Ammon's horn (tissue), 1 donor: ENCODE measurements around the gene PPP3CA.

Experiments
- DNase-seq: peaks from one replicate; pipeline ENCODE4 v3.0.0-alpha.2; 2016; ENCODE audit warnings: low spot score

PPP3CA gene

GRCh38 chr4:101049549-101050001, 297.8 kb downstream of the PPP3CA start:
- no peak for DNase-seq

DNA sequence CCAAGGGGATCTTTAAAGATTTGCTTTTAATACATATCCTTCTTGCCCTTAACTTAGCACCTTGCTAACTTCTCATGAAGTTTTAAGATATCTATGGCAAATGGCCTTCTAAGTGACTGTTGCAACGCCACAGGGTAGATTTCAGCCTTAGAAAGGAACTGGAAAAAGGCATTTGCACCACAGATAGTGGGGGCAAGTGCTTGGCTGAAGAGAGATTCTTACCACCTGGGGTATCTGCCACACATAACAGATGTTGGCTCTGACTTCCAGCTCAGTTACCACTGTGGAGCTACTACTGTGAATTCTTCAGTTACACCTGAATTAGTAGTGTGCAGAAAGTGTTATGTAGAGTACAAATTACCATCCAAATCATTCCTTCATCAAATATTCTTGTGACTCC, 302.6 kb downstream of the PPP3CA start:
- no peak for DNase-seq

- DNase-seq = no peak
These were observed 304.5 kb downstream of the PPP3CA start for GRCh38 chr4:101042847-101043246.

- DNase-seq = no peak
These were observed 306.6 kb downstream of the PPP3CA start for GRCh38 chr4:101040776-101041175.

DNA sequence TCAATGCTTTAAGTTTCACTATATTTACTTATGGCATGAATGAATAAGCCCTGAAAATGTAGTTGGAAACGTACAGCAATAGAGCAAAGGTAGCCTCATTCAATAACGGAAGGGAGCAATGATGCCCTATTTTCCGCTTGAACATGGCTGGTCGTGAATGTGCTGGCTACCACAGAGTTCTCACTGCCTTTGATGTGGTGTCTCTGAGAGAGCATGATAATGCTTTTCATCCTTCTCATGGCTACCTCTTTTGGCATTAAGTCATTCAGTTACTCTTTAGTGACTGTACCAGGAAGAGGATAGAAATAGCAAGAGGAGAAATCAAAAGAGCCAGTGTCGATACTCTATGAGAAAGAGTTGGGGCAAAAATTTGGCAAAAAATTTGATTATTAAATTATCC, 308.0 kb downstream of the PPP3CA start:
- no peak for DNase-seq

DNA sequence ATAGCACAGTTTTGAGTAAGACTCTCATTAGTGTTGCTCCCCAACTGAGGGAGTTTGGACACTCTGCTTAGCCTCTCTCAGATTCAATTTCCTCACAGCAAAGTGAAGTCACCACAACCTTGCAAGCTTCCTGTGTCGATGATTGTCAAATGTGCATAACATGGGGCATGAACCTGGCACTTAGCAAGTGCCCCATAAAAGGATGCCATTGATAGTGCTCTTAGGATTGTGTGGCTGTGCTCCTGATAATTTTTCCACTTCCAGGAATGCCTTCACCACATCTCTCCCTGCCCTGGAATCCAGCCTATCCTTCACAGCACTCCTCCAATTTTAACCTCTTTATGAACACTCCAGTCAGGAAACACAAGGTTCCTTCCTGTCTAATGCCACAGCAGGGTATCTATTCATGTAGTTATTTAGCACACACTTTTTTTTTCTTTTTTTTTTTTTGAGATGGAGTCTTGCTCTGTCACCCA, 309.4 kb downstream of the PPP3CA start:
- no peak for DNase-seq

- no peak for DNase-seq
These were observed 310.1 kb downstream of the PPP3CA start for GRCh38 chr4:101037249-101037648.

DNA sequence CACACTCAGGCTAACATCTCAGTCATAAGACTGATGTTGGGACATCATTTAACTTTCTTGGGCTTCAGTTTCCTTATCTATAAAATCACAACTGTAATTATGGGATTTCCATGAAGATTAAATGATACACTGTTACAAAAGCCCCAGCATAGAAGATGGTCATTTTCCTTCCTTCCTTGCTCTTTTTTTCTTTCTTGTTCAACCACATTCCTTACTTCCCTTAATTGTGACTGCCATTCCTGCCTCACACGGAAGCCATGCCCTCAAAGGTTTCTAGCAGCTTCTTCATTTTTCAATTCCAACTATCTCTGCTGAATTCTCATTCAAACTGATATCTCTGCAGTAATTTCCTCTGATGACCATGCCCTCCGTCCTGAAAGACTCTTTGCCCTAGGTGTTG, 311.8 kb downstream of the PPP3CA start:
- no peak for DNase-seq

GRCh38 chr4:101033986-101034385, 313.3 kb downstream of the PPP3CA start:
- DNase-seq = no peak

DNA sequence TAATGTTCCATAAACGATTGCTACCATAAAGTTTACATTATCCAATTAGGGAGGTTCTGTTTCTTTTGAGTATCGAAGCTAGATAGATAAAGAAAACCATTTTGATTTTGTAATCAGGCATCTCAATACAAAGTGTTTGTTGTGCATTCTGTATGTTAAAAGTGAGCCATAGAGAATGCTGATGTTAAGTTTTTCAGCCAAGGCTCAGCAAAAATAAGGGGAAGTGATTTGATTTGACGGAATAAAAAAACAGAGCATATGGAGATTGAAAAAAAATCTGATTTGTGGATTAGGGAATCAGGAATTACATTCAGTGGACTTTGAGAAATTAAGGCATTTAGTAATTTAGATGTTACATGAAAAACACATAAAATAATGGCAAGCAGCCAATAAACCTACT, 314.8 kb downstream of the PPP3CA start:
- DNase-seq = no peak

DNA sequence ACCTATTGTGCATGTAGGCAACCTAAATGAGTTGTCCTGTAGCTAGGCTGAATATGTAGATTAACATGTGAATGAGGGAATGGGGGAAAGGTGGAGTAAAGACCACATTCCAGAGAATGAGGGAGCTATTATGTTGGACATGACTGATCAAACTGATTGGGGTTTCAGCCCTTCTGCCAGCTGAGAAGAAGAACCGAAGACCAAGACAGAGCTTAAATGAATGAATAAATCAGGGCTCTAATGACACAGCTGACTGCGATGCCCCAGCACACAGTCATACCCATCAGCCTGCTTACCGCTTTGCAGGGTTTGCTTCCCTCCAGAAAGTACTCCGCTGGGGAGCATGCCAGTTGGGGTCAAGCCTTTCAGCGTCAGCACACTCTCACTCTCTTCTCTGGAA, 315.4 kb downstream of the PPP3CA start:
- DNase-seq = no peak

GRCh38 chr4:101028886-101029285, 318.4 kb downstream of the PPP3CA start:
- no peak for DNase-seq

DNA sequence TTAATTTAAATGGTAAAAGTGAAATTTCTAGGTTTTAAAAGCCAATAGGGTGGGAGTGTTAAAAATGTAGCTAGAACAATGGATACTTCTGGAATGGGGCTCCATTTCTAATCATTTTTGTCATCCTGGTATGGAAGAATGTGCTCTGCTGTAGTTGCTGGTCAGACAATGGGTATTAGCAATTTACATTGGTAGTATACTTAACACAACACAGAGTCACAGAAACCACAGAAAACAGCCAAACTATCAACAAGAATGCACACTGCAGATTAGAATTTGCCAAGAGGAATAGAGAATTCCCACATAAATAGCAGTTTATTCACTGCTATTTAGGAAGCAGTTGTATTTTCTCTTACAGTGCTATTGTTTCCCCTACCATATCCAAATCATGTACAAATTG, 319.6 kb downstream of the PPP3CA start:
- DNase-seq = no peak

DNA sequence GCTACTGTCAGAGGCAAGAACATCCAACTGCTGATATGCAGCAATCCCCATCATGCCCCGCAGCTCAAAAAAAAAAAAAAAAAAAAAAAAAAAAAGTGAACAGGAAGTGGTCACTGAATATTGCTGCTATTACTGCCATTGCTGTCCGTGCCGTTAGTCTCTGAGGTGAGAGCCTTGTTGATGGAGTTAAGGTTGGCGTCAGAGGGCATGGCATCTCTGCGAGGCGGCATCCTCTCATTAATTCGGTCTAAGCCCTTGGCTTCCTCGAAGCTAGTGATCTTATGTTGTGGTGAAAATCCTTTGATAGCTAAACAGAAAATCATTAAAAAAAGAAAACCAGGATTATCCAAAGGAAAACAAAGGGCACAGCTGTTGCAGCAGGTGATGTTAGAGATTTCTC, 321.6 kb downstream of the PPP3CA start:
- DNase-seq = no peak

- DNase-seq = no peak
These were observed 324.9 kb downstream of the PPP3CA start for GRCh38 chr4:101022151-101023024.

- DNase-seq = no peak
These were observed 326.4 kb downstream of the PPP3CA start for GRCh38 chr4:101020956-101021355.

DNA sequence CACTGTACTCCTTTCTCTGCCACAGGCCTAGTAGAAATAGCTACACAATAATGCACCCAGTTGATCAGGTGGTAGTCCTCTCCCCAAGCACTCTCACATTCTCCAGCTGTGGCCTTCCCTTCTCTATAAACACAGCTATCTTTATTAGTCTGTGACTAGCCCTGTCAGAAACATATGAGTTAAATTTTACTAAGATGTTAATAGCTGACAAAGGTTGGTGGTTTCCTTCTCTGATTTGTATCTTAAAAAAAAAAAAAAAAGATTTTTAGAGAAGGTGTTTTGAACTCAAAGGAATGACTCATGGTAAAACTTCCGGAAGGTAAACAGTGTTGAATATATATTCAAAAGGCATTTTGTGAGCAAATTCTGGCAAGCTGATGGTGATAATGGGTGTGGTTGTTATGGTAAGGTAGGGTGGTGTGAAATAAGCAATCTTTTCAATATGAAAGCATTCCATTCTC, 327.4 kb downstream of the PPP3CA start:
- DNase-seq = no peak

GRCh38 chr4:101019313-101019712, 328.0 kb downstream of the PPP3CA start:
- no peak for DNase-seq

- DNase-seq = no peak
These were observed 328.5 kb downstream of the PPP3CA start for GRCh38 chr4:101018836-101019235.

DNA sequence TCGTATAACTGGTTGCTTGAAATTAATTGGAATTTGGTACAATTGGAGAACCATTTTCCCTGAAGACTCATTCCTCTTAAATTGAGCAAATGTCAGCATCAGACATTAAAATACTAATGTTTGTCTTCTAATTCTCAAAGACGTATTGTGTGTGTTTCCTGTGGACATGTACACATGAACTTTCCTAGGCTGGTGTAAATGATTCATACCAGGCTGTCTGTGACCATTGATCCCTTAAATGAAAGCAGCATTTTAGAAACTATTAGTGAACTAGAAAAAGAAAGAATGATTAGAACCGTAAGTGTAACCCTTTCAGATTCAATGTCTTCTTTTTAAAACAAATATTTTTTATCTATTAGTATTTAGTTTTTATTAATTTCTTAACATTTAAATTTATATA, 332.9 kb downstream of the PPP3CA start:
- no peak for DNase-seq

- no peak for DNase-seq
These were observed 336.3 kb downstream of the PPP3CA start for GRCh38 chr4:101010987-101011386.

GRCh38 chr4:101009471-101009870, 337.9 kb downstream of the PPP3CA start:
- no peak for DNase-seq

GRCh38 chr4:101008503-101008902, 338.8 kb downstream of the PPP3CA start:
- no peak for DNase-seq

DNA sequence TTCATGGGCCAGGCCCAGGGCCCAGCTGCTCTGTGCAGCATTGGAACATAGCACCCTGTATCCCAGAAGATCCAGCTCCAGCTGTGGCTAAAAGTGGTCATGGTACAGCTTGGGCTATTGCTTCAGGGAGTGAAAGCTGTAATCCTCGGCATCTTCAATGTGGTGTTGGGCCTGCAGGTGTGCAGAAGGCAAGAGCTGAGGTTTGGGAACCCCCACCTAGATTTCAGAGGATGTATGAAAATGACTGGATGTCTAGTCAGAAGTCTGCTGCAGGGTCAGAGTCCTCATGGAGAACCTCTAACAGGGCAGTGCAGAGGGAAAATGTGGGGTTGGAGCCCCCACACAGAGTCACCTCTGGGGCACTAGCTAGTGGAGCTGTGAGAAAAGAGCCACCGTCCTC, 341.7 kb downstream of the PPP3CA start:
- no peak for DNase-seq
